ENCODE measurements around the gene DLGAP3.

DLGAP3 gene

GRCh38 chr1:34906222-34906621, 23.2 kb downstream of the DLGAP3 start:
- ChIA-PET POLR2A (interaction anchor here (1.6 kb wide), 1 partner anchor 9 kb away, joined by 3 read pairs; no protein-coding TSS in a partner anchor), CTCF (no interaction called here)
- TF ChIP-seq ARNT (IDR thresholded peaks at IDR 0.05) = no peak
- TF ChIP-seq NFRKB (IDR thresholded peaks at IDR 0.05) = no peak
- no peak for TF ChIP-seq SUZ12 (IDR thresholded peaks at IDR 0.05)
- no peak for TF ChIP-seq FOXA1 (IDR thresholded peaks at IDR 0.05)
- TF ChIP-seq FOXK2 (IDR thresholded peaks at IDR 0.05) = no peak
- no peak for TF ChIP-seq FOXM1 (IDR thresholded peaks at IDR 0.05; ENCODE audit: borderline replicate concordance)
- TF ChIP-seq SP1 (IDR thresholded peaks at IDR 0.05) = no peak
- TF ChIP-seq LEF1 (IDR thresholded peaks at IDR 0.05; ENCODE audit: borderline replicate concordance) = no peak
- no peak for TF ChIP-seq BHLHE40 (IDR thresholded peaks at IDR 0.05; ENCODE audit: borderline replicate concordance)
- TF ChIP-seq L3MBTL2 (conservative IDR thresholded peaks at IDR 0.05) = no peak
- no peak for TF ChIP-seq ELF4 (IDR thresholded peaks at IDR 0.05)
- no peak for DNase-seq (ENCODE audit: extremely low spot score)

DNA sequence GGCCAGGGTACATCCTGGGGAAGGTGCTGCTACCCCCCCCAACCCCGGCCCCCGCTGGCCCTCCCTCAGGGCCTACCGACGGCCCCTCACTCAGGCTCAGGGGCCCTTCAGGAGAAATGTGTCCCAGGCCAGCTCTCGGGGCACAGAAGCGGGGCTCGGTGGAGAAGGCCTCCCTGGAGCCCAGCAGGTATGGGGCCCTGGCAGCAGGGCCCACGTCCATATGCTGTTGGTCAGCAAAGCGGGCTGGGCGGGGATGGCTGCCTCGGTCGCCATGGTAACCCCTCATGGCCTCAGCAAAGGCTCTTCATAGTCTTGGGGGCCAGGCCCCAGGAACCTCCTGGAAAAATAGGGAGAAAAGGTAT, 24.4 kb downstream of the DLGAP3 start:
- ChIA-PET POLR2A (no interaction called here), CTCF (no interaction called here)
- TF ChIP-seq CTBP1 (IDR thresholded peaks at IDR 0.05; ENCODE audit: borderline replicate concordance) = no peak
- TF ChIP-seq HDGF (IDR thresholded peaks at IDR 0.05; ENCODE audit: borderline replicate concordance) = no peak
- TF ChIP-seq LEF1 (IDR thresholded peaks at IDR 0.05; ENCODE audit: borderline replicate concordance) = no peak
- no peak for TF ChIP-seq L3MBTL2 (conservative IDR thresholded peaks at IDR 0.05)
- DNase-seq (ENCODE audit: extremely low spot score) = no peak

GRCh38 chr1:34904236-34905097, 25.0 kb downstream of the DLGAP3 start:
- POLR2A ChIA-PET = no interaction called here
- CTCF ChIA-PET = interaction anchor here (0.6 kb wide), 1 partner anchor 44 kb away, joined by 4 read pairs; no protein-coding TSS in a partner anchor
- TF ChIP-seq LEF1 (IDR thresholded peaks at IDR 0.05; ENCODE audit: borderline replicate concordance) (no peak), SUZ12 (IDR thresholded peaks at IDR 0.05) (no peak), ZNF384 (IDR thresholded peaks at IDR 0.05) (no peak), HDGF (IDR thresholded peaks at IDR 0.05; ENCODE audit: borderline replicate concordance) (no peak), FOXM1 (IDR thresholded peaks at IDR 0.05; ENCODE audit: borderline replicate concordance) (no peak), TARDBP (IDR thresholded peaks at IDR 0.05) (no peak), ARNT (IDR thresholded peaks at IDR 0.05) (no peak), FOXA1 (IDR thresholded peaks at IDR 0.05) (no peak), NFRKB (IDR thresholded peaks at IDR 0.05) (no peak), CTBP1 (IDR thresholded peaks at IDR 0.05; ENCODE audit: borderline replicate concordance) (no peak), PKNOX1 (IDR thresholded peaks at IDR 0.05) (no peak), BHLHE40 (IDR thresholded peaks at IDR 0.05; ENCODE audit: borderline replicate concordance) (no peak), ELF4 (IDR thresholded peaks at IDR 0.05) (no peak), FOXK2 (IDR thresholded peaks at IDR 0.05) (no peak), SP1 (IDR thresholded peaks at IDR 0.05) (no peak), L3MBTL2 (conservative IDR thresholded peaks at IDR 0.05) (no peak)
- DNase-seq (ENCODE audit: extremely low spot score) = no peak

DNA sequence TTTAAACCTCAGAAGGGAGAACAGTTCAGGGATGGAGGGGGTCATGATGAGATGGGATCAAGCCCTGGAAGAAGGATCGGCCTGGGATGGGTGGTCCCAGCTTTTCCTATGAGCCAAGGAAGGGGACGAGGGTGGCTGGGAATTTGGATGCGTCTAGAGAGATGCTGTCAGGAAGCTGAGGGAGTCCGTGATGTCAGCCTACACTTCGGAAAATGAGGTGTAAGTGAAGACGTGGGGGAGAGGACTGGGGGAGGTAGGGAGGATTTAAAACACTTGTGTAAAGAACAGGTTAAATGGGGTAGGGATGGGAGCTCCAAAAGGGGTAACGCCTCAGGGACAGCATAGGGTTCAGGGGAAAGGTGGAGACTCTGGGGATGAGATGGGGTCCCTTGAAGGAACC, 27.5 kb downstream of the DLGAP3 start:
- ChIA-PET POLR2A (no interaction called here), CTCF (no interaction called here)
- no peak for TF ChIP-seq HDGF (IDR thresholded peaks at IDR 0.05; ENCODE audit: borderline replicate concordance)
- DNase-seq (ENCODE audit: extremely low spot score) = no peak

DNA sequence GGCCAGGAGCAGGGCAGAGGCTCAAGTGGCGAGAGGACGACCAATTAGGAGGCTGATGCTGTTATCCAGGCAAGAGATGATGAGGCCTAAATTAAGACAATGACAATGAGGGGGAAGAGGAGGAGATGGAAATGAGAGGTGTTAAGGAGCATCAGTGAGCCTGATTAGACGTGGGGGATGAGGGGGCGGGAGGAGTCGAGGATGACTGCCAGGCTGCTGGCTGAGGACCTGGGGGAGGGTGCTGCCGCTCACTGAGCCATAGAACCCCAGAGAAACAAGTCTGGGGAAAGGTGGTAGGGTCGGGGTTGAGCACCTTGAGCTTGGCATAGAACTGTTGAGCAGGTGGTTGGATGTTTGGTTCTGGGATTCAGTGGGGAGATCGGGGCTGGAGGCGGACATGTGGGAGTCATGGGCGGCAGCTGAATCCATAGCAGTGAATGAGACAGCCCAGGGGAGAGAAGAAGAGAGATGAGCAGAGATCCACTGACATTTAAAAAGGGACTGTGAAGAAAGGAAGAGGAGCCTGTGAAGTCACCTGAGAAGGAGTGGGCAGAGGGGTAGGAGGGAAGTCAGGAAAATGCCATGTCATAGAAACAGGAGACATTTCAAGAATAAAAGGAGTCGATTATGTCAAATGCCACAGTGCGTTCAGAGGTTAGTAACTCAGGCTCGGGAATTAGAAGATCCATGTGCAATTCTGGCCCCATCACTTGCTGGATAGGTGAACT, 28.5 kb downstream of the DLGAP3 start:
- DNase-seq (ENCODE audit: extremely low spot score) = no peak
- ChIA-PET CTCF (no interaction called here), POLR2A (interaction anchor here (0.7 kb wide), 1 partner anchor 25 kb away, joined by 3 read pairs; no protein-coding TSS in a partner anchor)
- TF ChIP-seq TARDBP (IDR thresholded peaks at IDR 0.05) (no peak), L3MBTL2 (conservative IDR thresholded peaks at IDR 0.05) (no peak)

DNA sequence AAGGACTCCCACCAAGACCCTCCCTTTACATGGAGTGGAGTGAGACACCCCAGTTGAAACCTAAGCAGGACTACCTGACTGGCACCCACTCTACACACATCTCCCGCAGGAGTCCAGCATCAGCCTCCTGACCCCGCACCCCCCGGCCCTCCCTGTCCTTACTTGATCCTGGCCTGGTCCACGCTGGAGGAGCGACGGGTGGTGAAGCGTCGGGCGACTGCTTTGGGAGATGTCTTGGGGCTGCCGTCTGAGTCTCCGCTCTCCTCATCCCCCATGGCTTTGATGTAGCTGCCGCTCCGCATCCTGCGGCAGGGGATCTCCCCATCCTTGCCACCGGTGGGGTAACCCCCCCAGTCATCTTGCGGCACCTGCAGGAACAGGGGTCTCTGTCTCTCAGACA, 29.5 kb downstream of the DLGAP3 start:
- no peak for DNase-seq (ENCODE audit: extremely low spot score)
- no peak for TF ChIP-seq SUZ12 (IDR thresholded peaks at IDR 0.05)
- no peak for TF ChIP-seq ZNF384 (IDR thresholded peaks at IDR 0.05)
- no peak for TF ChIP-seq SP1 (IDR thresholded peaks at IDR 0.05)
- no peak for TF ChIP-seq ARNT (IDR thresholded peaks at IDR 0.05)
- ChIA-PET CTCF (no interaction called here), POLR2A (no interaction called here)

GRCh38 chr1:34899471-34899870, 30.0 kb downstream of the DLGAP3 start:
- no peak for DNase-seq (ENCODE audit: extremely low spot score)
- no peak for TF ChIP-seq SUZ12 (IDR thresholded peaks at IDR 0.05)
- TF ChIP-seq L3MBTL2 (conservative IDR thresholded peaks at IDR 0.05) = no peak
- TF ChIP-seq ARNT (IDR thresholded peaks at IDR 0.05) = no peak
- TF ChIP-seq NFRKB (IDR thresholded peaks at IDR 0.05) = no peak
- TF ChIP-seq BHLHE40 (IDR thresholded peaks at IDR 0.05; ENCODE audit: borderline replicate concordance) = no peak
- no peak for TF ChIP-seq ELF4 (IDR thresholded peaks at IDR 0.05)
- no peak for TF ChIP-seq FOXM1 (IDR thresholded peaks at IDR 0.05; ENCODE audit: borderline replicate concordance)
- no peak for TF ChIP-seq PKNOX1 (IDR thresholded peaks at IDR 0.05)
- no peak for TF ChIP-seq SP1 (IDR thresholded peaks at IDR 0.05)
- TF ChIP-seq FOXK2 (IDR thresholded peaks at IDR 0.05) = no peak
- TF ChIP-seq CTBP1 (IDR thresholded peaks at IDR 0.05; ENCODE audit: borderline replicate concordance) = no peak
- no peak for TF ChIP-seq TARDBP (IDR thresholded peaks at IDR 0.05)
- TF ChIP-seq FOXA1 (IDR thresholded peaks at IDR 0.05) = no peak
- TF ChIP-seq ZNF384 (IDR thresholded peaks at IDR 0.05) = no peak
- ChIA-PET POLR2A (no interaction called here), CTCF (no interaction called here)

Measured in HEK293T (cell line).